Jurkat, Clone E6-1 (cell line): Measurements from ENCODE around the gene RABL6.
A peak's percentile ranks its signal among the peaks of the same experiment; 100 is the strongest.
"Not testable (repeated sequence)": the region's sequence is repeated elsewhere in the genome, so short reads cannot be mapped to it uniquely, and the experiment has no call there.

ENCODE experiments used
- DNase-seq: peaks from one replicate; pipeline ENCODE4 v3.0.0-alpha.2; 2011; ENCODE audit warnings: low read depth, low spot score
- H3K4me3 ChIP-seq: 2 replicates; pipeline ENCODE4 v1.5.1; 2011; ENCODE audit warnings: mild to moderate bottlenecking, low read length, control low read depth, moderate library complexity

Gene RABL6

GRCh38 chr9:136773386-136774044 is 34.2 kb upstream of the RABL6 start:
- DNase-seq = no peak

GRCh38 chr9:136774416-136775045 is 33.2 kb upstream of the RABL6 start:
- no peak overlapping the region for H3K4me3 ChIP-seq
- no peak for DNase-seq

More at GRCh38 chr9:136773386-136774044, 34.2 kb upstream of the RABL6 start:
- H3K4me3 ChIP-seq = no peak overlapping the region

DNA sequence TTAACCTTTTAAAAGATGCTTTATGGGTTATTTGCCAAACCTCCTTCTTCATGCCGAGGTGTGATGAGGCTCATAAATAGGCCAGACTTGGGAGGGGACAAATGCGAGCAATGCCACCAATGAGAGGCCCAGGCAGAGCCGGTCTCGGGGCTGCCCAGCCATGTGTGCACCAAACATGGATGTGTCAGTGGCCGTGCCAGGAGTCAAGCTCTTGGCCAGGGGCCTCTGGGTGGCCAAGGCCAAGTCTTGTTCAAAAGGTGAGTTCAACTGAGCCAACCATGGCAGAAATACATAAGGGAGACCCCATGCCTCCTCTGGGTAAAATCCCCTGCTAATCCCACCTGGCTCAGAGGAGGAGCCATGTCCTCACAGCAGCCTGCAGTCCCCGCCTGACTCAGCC is 32.6 kb upstream of the RABL6 start:
- H3K4me3 ChIP-seq = no peak overlapping the region
- DNase-seq = no peak

GRCh38 chr9:136776947-136777346 is 30.8 kb upstream of the RABL6 start:
- no peak for DNase-seq
- H3K4me3 ChIP-seq = no peak overlapping the region

DNA sequence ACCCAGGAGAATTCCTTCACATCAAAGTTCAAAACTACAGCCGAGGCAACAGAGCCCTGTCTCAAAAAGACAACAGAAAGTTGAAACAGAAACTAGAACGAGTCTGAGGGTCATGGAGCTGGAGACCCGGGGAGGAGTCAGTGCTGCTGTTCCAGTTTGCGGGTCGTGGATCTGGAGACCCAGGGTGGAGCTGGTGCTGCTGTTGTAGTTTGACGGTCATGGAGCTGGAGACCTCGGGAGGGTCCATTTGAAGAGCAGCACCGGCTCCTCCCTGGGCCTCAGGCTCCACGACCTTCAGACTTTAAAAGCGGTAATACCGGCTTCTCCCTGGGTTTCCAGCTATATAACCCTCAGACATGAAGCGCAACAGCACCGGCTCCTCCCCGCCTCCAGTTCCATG is 30.4 kb upstream of the RABL6 start:
- no peak overlapping the region for H3K4me3 ChIP-seq
- no peak for DNase-seq

- no peak overlapping the region for H3K4me3 ChIP-seq
- DNase-seq = no peak
These were observed 27.9 kb upstream of the RABL6 start for GRCh38 chr9:136779808-136780207.

GRCh38 chr9:136782452-136782851 is 25.3 kb upstream of the RABL6 start:
- H3K4me3 ChIP-seq = no peak overlapping the region
- no peak for DNase-seq

DNA sequence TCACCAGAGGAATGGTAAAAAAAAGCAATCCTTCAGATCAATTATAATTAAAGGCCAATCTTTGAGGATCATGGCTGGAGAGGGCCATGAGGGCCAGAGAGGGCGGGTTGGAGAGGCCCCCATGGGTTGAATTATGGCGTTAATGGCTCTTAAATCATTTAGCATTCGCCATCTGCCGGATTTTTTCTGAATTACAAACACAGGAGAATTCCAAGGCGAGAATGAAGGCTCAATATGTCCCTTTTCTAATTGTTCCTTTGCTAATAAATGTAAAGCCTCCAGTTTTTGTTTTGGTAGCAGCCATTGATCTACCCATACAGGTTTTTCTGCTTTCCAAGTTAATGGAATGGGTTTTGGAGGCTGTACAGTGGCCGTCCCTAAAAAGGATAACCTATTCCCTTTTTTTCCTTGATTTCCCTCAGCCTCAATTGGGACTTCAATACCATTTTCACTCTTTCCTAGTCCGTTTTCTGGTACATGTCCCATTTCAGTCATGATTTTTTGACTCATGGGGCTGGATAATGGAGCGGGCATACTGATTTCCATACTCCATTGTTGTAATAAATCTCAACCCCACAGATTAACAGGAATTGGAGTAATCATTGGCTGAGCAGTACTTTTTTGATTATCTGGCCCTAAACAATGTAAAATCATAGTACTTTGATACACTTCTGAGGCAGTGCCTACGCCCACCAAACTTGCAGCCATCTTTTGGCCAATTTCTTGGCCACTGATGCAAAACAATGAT is 23.3 kb upstream of the RABL6 start:
- DNase-seq = no peak

DNA sequence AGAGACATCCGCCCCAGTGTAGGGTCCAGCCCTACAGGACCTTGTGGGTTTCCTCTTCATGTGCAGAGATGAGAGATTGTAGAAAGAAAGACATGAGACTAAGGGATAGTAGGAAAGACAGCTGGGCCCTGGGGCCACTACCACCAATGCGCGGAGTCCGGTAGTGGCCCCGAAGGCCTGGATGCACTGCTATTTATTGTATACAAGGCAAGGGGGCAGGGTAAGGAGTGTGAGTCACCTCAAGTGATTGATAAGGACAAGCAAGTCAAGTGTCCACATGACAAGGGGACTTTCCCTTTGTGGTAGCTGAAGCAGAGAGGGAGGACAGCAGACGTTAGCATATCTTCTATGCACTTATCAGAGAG is 22.8 kb upstream of the RABL6 start:
- DNase-seq = no peak
- no peak overlapping the region for H3K4me3 ChIP-seq

More for the DNA sequence above, 23.3 kb upstream of the RABL6 start:
- H3K4me3 ChIP-seq = no peak overlapping the region

- H3K4me3 ChIP-seq, DNase-seq: not testable (repeated sequence)
These were observed 22.0 kb upstream of the RABL6 start for GRCh38 chr9:136785565-136786355.

DNA sequence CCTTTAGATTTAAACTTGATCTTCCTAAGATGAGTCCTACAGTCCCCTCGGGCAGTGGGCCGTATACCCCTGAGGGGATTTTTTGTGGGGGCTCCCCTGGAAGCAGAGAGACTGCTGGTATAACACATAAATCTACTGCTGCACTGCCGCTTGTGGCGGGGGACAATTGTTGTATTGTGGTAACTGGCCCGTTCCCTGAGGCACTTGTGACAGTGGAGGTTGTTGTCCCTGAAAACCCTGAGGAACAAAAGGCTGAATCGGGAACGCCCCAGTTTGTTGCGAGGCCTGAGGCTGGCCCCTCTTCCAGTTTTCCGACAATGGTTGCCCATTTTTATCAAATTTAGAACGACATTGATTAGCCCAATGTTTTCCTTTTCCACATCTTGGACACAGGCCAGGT is 21.3 kb upstream of the RABL6 start:
- no peak for DNase-seq
- H3K4me3 ChIP-seq = no peak overlapping the region

DNA sequence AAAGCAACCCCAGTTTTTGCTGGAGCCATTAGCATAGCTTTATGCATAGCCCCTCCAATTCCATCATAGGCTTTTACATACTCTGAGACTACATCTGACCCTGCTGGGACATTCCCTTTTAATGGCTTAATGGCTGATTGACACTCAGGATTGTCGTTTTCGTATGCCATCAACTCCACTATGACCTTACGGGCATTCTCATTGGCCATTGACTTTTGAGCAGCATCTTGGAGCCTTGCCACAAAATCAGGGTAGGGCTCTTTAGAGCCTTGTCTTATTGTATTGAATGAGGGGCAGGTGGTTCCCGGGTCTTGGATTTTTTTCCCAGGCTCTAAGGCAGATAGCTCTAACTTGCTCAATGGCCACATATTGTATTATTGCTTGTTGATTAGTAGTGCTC is 20.8 kb upstream of the RABL6 start:
- H3K4me3 ChIP-seq, DNase-seq: not testable (repeated sequence)

DNA sequence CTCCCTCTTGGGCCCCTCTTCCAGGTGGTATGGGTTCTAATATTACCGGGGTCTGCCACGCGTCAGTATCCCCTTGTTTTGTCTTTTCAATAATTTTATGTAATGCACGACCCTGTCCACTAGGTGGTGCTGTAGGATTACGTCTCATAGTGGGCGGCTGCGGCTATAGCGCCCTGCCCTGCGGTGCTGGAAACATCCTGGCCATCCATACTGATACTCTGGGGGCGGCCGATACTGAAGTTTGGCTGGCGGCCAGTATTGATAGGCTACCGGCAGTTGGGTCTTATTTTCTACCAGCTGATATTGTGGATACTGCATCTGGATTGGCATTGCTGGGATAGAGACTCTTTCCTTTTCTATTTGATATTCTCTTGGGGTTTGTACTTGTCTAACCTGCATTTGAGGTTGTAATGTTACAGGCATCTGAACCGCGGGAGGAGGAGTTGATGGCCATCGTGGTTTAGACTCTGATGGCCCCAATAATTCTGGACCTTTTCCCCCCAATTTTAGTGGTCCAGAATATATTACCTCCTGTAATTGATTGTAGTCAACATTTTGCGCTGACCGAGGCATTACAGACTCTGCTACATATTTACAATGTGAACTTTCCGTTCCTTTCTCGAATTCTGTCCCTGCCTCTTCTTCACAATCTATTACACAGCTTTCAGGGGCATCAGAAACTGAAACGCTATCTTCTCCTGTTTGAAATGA is 19.9 kb upstream of the RABL6 start:
- peak; percentile 65 for DNase-seq
- H3K4me3 ChIP-seq = peak overlapping the region; percentile 21

- DNase-seq = not testable (repeated sequence)
These were observed 18.9 kb upstream of the RABL6 start for GRCh38 chr9:136788644-136789522.

GRCh38 chr9:136789523-136789937 is 18.2 kb upstream of the RABL6 start:
- no peak overlapping the region for H3K4me3 ChIP-seq
- no peak for DNase-seq

More at GRCh38 chr9:136788644-136789522, 18.9 kb upstream of the RABL6 start:
- not testable (repeated sequence) for H3K4me3 ChIP-seq

- peak within 1 kb of the TSS; percentile 86 for H3K4me3 ChIP-seq
- peak; percentile 97 for DNase-seq
These were observed 16.9 kb upstream of the RABL6 start, which contains the start of gene TMEM141 for GRCh38 chr9:136790640-136791515. TMEM141 (plus strand) TSS chr9:136791344; CDS start chr9:136791371, 27 bp downstream.
